GM10248 (cell line): ENCODE data around the gene SPC24.
"Not testable (repeated sequence)": the region's sequence is repeated elsewhere in the genome, so short reads cannot be mapped to it uniquely, and the experiment has no call there.

Experiments
- CTCF ChIA-PET: fragments of 300-600 bp; sonication (Branson Sonifier 250); formaldehyde crosslinking; extraction: SDS; loops from one replicate; lab custom pipeline; 2021; ENCODE audit warnings: antibody characterized with exemption; lab: Yijun Ruan, JAX
- POLR2A ChIA-PET: fragments of 350-650 bp; sonication (Branson Sonifier 250); formaldehyde crosslinking; extraction: SDS; loops from one replicate; lab custom pipeline; 2020; ENCODE audit warnings: antibody characterized with exemption; lab: Yijun Ruan, JAX
- DNase-seq: peaks from one replicate; pipeline ENCODE4 v3.0.0; 2012; ENCODE audit errors: extremely low spot score
- CTCF ChIP-seq: IDR thresholded peaks from 2 replicates; pipeline ENCODE4 v1.5.1; 2012; ENCODE audit warnings: mild to moderate bottlenecking, low read depth; ENCODE audit errors: extremely low read depth, missing control alignments, control extremely low read depth

SPC24 gene

GRCh38 chr19:11181488-11181887, 25.9 kb upstream of the SPC24 start:
- no peak for TF ChIP-seq CTCF
- ChIA-PET POLR2A (no interaction called here), CTCF (no interaction called here)
- no peak for DNase-seq

GRCh38 chr19:11180975-11181374, 25.4 kb upstream of the SPC24 start:
- CTCF ChIA-PET, POLR2A ChIA-PET, DNase-seq: not testable (repeated sequence)

GRCh38 chr19:11180346-11180745, 24.8 kb upstream of the SPC24 start:
- TF ChIP-seq CTCF, result no peak
- ChIA-PET POLR2A (no interaction called here), CTCF (no interaction called here)
- no peak for DNase-seq

- POLR2A ChIA-PET, result no interaction called here
- DNase-seq, result peak; percentile 74
- TF ChIP-seq CTCF, result no peak
- CTCF ChIA-PET, result no interaction called here
These were observed 24.2 kb upstream of the SPC24 start for GRCh38 chr19:11179716-11180297.

GRCh38 chr19:11179145-11179465, 23.5 kb upstream of the SPC24 start:
- POLR2A ChIA-PET, DNase-seq, CTCF ChIA-PET: not testable (repeated sequence)

- ChIA-PET CTCF (interaction anchor here (0.8 to 1.4 kb wide), 3 partner anchors 13 to 203 kb away, joined by 3 read pairs; no protein-coding TSS in a partner anchor), POLR2A (no interaction called here)
- no peak for TF ChIP-seq CTCF
- DNase-seq, result no peak
These were observed 22.0 kb upstream of the SPC24 start for GRCh38 chr19:11177592-11177991.

GRCh38 chr19:11176466-11177193, 21.0 kb upstream of the SPC24 start:
- no peak for TF ChIP-seq CTCF
- CTCF ChIA-PET, result interaction anchor here (1.4 kb wide), 1 partner anchor 204 kb away, joined by 3 read pairs; no protein-coding TSS in a partner anchor
- POLR2A ChIA-PET, result no interaction called here
- no peak for DNase-seq
